Suprapubic skin (tissue), 4 donors: ENCODE results near the gene STT3A. TPM values are rescaled to one million over a fixed set of nuclear protein-coding genes. Genes with fewer than 3 reads are reported as not detected.

Source experiments
- DNase-seq, 2 donors: peaks; one replicate each; pipeline ENCODE4 v3.0.0-alpha.2; 2019; ENCODE audit warnings: low spot score in 2 of 2
- H3K27ac ChIP-seq: fragments of 200-600 bp; sonication (generic); one replicate; pipeline ENCODE4 v1.5.1; 2019
- H3K27me3 ChIP-seq: fragments of 200-600 bp; sonication (generic); one replicate; pipeline ENCODE4 v1.5.1; 2019
- H3K36me3 ChIP-seq: fragments of 200-600 bp; sonication (generic); one replicate; pipeline ENCODE4 v1.5.1; 2019
- H3K4me1 ChIP-seq: fragments of 200-600 bp; sonication (generic); one replicate; pipeline ENCODE4 v1.5.1; 2019
- H3K4me3 ChIP-seq: fragments of 200-600 bp; sonication (generic); one replicate; pipeline ENCODE4 v1.5.1; 2019; ENCODE audit warnings: mild to moderate bottlenecking
- H3K9me3 ChIP-seq: fragments of 200-600 bp; sonication (generic); one replicate; pipeline ENCODE4 v1.5.1; 2019
- CTCF ChIP-seq, 2 donors: fragments of 200-600 bp in 1 of 2; fragments of 450-650 bp in 1 of 2; sonication (generic) in 1 of 2; IDR thresholded peaks; one replicate each; pipeline ENCODE4 v1.5.1; 2016 to 2019; ENCODE audit warnings: antibody characterized with exemption in 2 of 2, mild to moderate bottlenecking in 1 of 2, moderate library complexity in 1 of 2
- EP300 ChIP-seq: sonication (generic); formaldehyde crosslinking; IDR thresholded peaks from one replicate; pipeline ENCODE4 v1.6.1; 2017; ENCODE audit warnings: antibody characterized with exemption
- POLR2A ChIP-seq, 2 donors: fragments of 450-650 bp; IDR thresholded peaks; one replicate each; pipeline ENCODE4 v1.6.1; 2017; ENCODE audit warnings: antibody characterized with exemption in 2 of 2, mild to moderate bottlenecking in 2 of 2, moderate library complexity in 2 of 2
- POLR2AphosphoS5 ChIP-seq, 3 donors: sonication (generic); formaldehyde crosslinking; IDR thresholded peaks; one replicate each; pipeline ENCODE4 v1.6.1; 2017; ENCODE audit warnings: antibody characterized with exemption in 3 of 3
- WGBS: methylation state at CpG from one replicate; pipeline ENCODE4 v1.1.5; 2018; 5-methylcytosine and 5-hydroxymethylcytosine counted together
- total RNA-seq, 4 donors: library from RNA; depleted of rRNA; stranded (reverse); fragments of >200 nt; gene quantifications; one replicate each; pipeline ENCODE4 v1.1.0, GENCODE V29; 2016

Gene STT3A
- total RNA-seq, 4 donors from 2014 or later = 49.5 to 64.8 (median 62.8) TPM

GRCh38 chr11:125587480-125587879 lies 5.2 kb upstream of the STT3A start:
- no peak for DNase-seq
- peaks cover 6% of the 10 kb centered on the region for H3K4me1 ChIP-seq
- H3K27me3 ChIP-seq = no peaks in the 10 kb centered on the region
- H3K4me3 ChIP-seq = no peak overlapping the region
- no peak for TF ChIP-seq POLR2A (IDR thresholded peaks at IDR 0.05)
- H3K36me3 ChIP-seq = peaks cover 24% of the 10 kb centered on the region
- H3K9me3 ChIP-seq = no peaks in the 10 kb centered on the region
- WGBS = 94% methylated on average over 1 of the region's 1 CpG
- no peak overlapping the region for H3K27ac ChIP-seq

- Histone ChIP-seq H3K9me3 (no peaks in the 10 kb centered on the region), H3K4me3 (no peak overlapping the region), H3K27ac (no peak overlapping the region), H3K27me3 (no peaks in the 10 kb centered on the region), H3K36me3 (peaks cover 14% of the 10 kb centered on the region), H3K4me1 (peaks cover 11% of the 10 kb centered on the region)
- no peak for DNase-seq
- no peak for TF ChIP-seq CTCF (IDR thresholded peaks at IDR 0.05)
- no peak for TF ChIP-seq POLR2A (IDR thresholded peaks at IDR 0.05)
- no peak for TF ChIP-seq POLR2AphosphoS5 (IDR thresholded peaks at IDR 0.05)
- no peak for TF ChIP-seq EP300
- 34% methylated on average over 3 of the region's 3 CpGs for WGBS
These were observed 4.1 kb upstream of the STT3A start for GRCh38 chr11:125588505-125588904.

- Histone ChIP-seq H3K36me3 (no peaks in the 10 kb centered on the region), H3K27me3 (no peaks in the 10 kb centered on the region), H3K4me3 (peak overlapping the region; percentile 89), H3K4me1 (peaks cover 29% of the 10 kb centered on the region), H3K27ac (peak overlapping the region; percentile 99), H3K9me3 (no peaks in the 10 kb centered on the region)
- TF ChIP-seq EP300 (no peak), POLR2AphosphoS5 (IDR thresholded peaks at IDR 0.05) (no peak), CTCF (IDR thresholded peaks at IDR 0.05) (no peak), POLR2A (IDR thresholded peaks at IDR 0.05) (no peak)
- DNase-seq = peak in 1 of 2 donors; percentile 70
- under 1% methylated on average over 29 of the region's 30 CpGs for WGBS
These were observed 875 bp upstream of the STT3A start for GRCh38 chr11:125591649-125592304.

- no peak for TF ChIP-seq POLR2AphosphoS5 (IDR thresholded peaks at IDR 0.05)
- TF ChIP-seq POLR2A (IDR thresholded peaks at IDR 0.05) = no peak
- no peak for TF ChIP-seq EP300
- no peak for TF ChIP-seq CTCF (IDR thresholded peaks at IDR 0.05)
- Histone ChIP-seq H3K4me3 (peak overlapping the region; percentile 89), H3K4me1 (peaks cover 29% of the 10 kb centered on the region), H3K27ac (peak overlapping the region; percentile 79), H3K27me3 (no peaks in the 10 kb centered on the region), H3K36me3 (peaks cover 13% of the 10 kb centered on the region), H3K9me3 (no peaks in the 10 kb centered on the region)
- DNase-seq = no peak
- WGBS = under 1% methylated on average over 18 of the region's 18 CpGs
These were observed 615 bp downstream of the STT3A start for GRCh38 chr11:125593114-125593820.

- TF ChIP-seq CTCF (IDR thresholded peaks at IDR 0.05) = no peak
- no peak for TF ChIP-seq POLR2AphosphoS5 (IDR thresholded peaks at IDR 0.05)
- no peak for TF ChIP-seq POLR2A (IDR thresholded peaks at IDR 0.05)
- no peak for TF ChIP-seq EP300
- H3K36me3 ChIP-seq = peaks cover 28% of the 10 kb centered on the region
- H3K4me1 ChIP-seq = peaks cover 29% of the 10 kb centered on the region
- DNase-seq = no peak
- no peak overlapping the region for H3K4me3 ChIP-seq
- WGBS = 71% methylated on average over 3 of the region's 3 CpGs
- H3K9me3 ChIP-seq = no peaks in the 10 kb centered on the region
- H3K27ac ChIP-seq = no peak overlapping the region
- no peaks in the 10 kb centered on the region for H3K27me3 ChIP-seq
These were observed 2.3 kb downstream of the STT3A start for GRCh38 chr11:125594958-125595357.
